Heart right ventricle (tissue), 12 donors: ENCODE data around the gene WASHC2A. TPM values are rescaled to one million over a fixed set of nuclear protein-coding genes. Genes with fewer than 3 reads are reported as not detected.

Experiments
- polyA plus RNA-seq, 2 donors: library from polyadenylated mRNA; stranded (reverse); fragments of 200-250 nt; gene quantifications; one replicate each; pipeline ENCODE4 v1.2.3, GENCODE V29; 2013
- total RNA-seq, 10 donors: library from RNA; stranded (reverse); fragmentation: NEBNext Ultra II Directional in 3 of 10; extraction: Animal tissue kit (Norgen Biotek cat#: 25700) in 3 of 10; gene quantifications; one replicate each; pipeline versions ENCODE4 v1.2.1 to v1.2.4, GENCODE V29; 2021 to 2023
- donor health status: ischemic (EF 13 %, LVEDD 7.1; RV severe dilation, severe dysfunction).
- donor health status: healthy with polysubstance abuse.
- donor health status: DM: no; HTN: yes; CAD: no.
- donor health status: DM: no; HTN: no; CAD: no.
- donor health status: ischemic (EF 25% LVEDD 6.9; RV normal size, moderate dysfunction).
- donor health status: ischemic (EF 25% LVEDD 5.7; RV mildly dilated, moderate dysfunction).
- donor health status: healthy.
- donor health status: nonischemic (EF 11% LVEDD 7.7; RV severe dilation, severe dysfunction).
- donor health status: DM: yes; HTN: yes; CAD: no.
- donor health status: PGD.
- donor health status: ischemic (EF 29% LVEDD 5.4; RV normal size, mild dysfunction).
- donor health status: nonischemic (EF 23%, LVEDD 6.1; RV moderate dilation, normal function).

The WASHC2A gene
- total and polyA plus RNA-seq, 12 donors: 12.7 to 55.0 (median 31.0) TPM

Other genes starting within 250 kb of the WASHC2A start
- 10 to 100 TPM; 21.9 to 35.8 (median 29.2) TPM for gene PARG, start 125.9 kb upstream of the WASHC2A start, total RNA-seq
- gene PARG, start 125.9 kb upstream of the WASHC2A start, polyA plus RNA-seq: 1 to 10 TPM; 4.3 to 6.3 TPM
- 10 to 100 TPM; 13.9 to 22.6 (median 19.4) TPM for gene TIMM23B, start 125.9 kb upstream of the WASHC2A start, total RNA-seq
- 10 to 100 TPM in 1 of 2 donors, 1 to 10 TPM in 1; 7.6 to 13.2 TPM for gene TIMM23B, start 125.9 kb upstream of the WASHC2A start, polyA plus RNA-seq
- 1 to 10 TPM; 2.2 to 4.9 (median 3.7) TPM for gene AGAP6, start 79.5 kb upstream of the WASHC2A start, total RNA-seq
- gene AGAP6, start 79.5 kb upstream of the WASHC2A start, polyA plus RNA-seq: 10 to 100 TPM in 1 of 2 donors, 1 to 10 TPM in 1; 4.6 to 26.3 TPM
- gene ASAH2, start 183.6 kb downstream of the WASHC2A start, total RNA-seq: 1 to 10 TPM; 1.1 to 5.3 (median 2.0) TPM
- gene ASAH2, start 183.6 kb downstream of the WASHC2A start, polyA plus RNA-seq: under 1 TPM; 0.15 to 0.39 TPM